ENCODE measurements around the gene FGD6.

GRCh38 chr12:95054206-95054605, 163.1 kb downstream of the FGD6 start:
- TF ChIP-seq, protein P1, sequence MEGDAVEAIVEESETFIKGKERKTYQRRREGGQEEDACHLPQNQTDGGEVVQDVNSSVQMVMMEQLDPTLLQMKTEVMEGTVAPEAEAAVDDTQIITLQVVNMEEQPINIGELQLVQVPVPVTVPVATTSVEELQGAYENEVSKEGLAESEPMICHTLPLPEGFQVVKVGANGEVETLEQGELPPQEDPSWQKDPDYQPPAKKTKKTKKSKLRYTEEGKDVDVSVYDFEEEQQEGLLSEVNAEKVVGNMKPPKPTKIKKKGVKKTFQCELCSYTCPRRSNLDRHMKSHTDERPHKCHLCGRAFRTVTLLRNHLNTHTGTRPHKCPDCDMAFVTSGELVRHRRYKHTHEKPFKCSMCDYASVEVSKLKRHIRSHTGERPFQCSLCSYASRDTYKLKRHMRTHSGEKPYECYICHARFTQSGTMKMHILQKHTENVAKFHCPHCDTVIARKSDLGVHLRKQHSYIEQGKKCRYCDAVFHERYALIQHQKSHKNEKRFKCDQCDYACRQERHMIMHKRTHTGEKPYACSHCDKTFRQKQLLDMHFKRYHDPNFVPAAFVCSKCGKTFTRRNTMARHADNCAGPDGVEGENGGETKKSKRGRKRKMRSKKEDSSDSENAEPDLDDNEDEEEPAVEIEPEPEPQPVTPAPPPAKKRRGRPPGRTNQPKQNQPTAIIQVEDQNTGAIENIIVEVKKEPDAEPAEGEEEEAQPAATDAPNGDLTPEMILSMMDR (IDR thresholded peaks at IDR 0.05) = no peak
- TF ChIP-seq POLR2AphosphoS5 (IDR thresholded peaks at IDR 0.05; ENCODE audit: insufficient read depth in 1 of 2, low read depth in 1 of 2) = no peak
